Progenitor cell of endocrine pancreas (in vitro differentiated cells): Measurements from ENCODE around the gene SCGB2A2. TPM values are rescaled to one million over a fixed set of nuclear protein-coding genes. Genes with fewer than 3 reads are reported as not detected.

Source experiments
- DNase-seq: peaks from one replicate; pipeline ENCODE4 v3.0.0; 2021; ENCODE audit warnings: low spot score; ENCODE audit not compliant: unreplicated experiment
- H3K27ac Mint-ChIP-seq: 2 replicates; pipeline ENCODE4 v1.8.0; 2021; ENCODE audit warnings: mild to moderate bottlenecking, moderate library complexity, mixed read lengths
- H3K27me3 Mint-ChIP-seq: 2 replicates; pipeline ENCODE4 v1.8.0; 2021; ENCODE audit warnings: mixed read lengths
- H3K36me3 Mint-ChIP-seq: 2 replicates; pipeline ENCODE4 v1.8.0; 2022; ENCODE audit warnings: mixed read lengths; ENCODE audit not compliant: insufficient read depth
- H3K4me1 Mint-ChIP-seq: 2 replicates; pipeline ENCODE4 v1.8.0; 2021; ENCODE audit warnings: low read depth, mixed read lengths
- H3K4me3 Mint-ChIP-seq: 2 replicates; pipeline ENCODE4 v1.8.0; 2021; ENCODE audit warnings: low read depth, mild to moderate bottlenecking, moderate library complexity, mixed read lengths
- H3K9me3 Mint-ChIP-seq: 2 replicates; pipeline ENCODE4 v1.8.0; 2021; ENCODE audit warnings: low read depth, mixed read lengths
- long read RNA-seq: library from polyadenylated mRNA; unstranded; transcript quantifications from one replicate; pipeline ENCODE4 v2.0.0, GENCODE V29; 2020
- total RNA-seq: library from RNA; stranded (reverse); gene quantifications from 2 replicates; pipeline ENCODE4 v1.2.1, GENCODE V29; 2021
- TF ChIP-seq, protein P1 (sequence below): fragments of 200-600 bp; sonication (generic); IDR thresholded peaks from one replicate; pipeline ENCODE4 v1.5.0; 2021; ENCODE audit warnings: antibody characterized with exemption, mild to moderate bottlenecking; ENCODE audit not compliant: unreplicated experiment

The SCGB2A2 gene
- total RNA-seq: not detected in 2 replicates
- long read RNA-seq: 0 reads

DNA sequence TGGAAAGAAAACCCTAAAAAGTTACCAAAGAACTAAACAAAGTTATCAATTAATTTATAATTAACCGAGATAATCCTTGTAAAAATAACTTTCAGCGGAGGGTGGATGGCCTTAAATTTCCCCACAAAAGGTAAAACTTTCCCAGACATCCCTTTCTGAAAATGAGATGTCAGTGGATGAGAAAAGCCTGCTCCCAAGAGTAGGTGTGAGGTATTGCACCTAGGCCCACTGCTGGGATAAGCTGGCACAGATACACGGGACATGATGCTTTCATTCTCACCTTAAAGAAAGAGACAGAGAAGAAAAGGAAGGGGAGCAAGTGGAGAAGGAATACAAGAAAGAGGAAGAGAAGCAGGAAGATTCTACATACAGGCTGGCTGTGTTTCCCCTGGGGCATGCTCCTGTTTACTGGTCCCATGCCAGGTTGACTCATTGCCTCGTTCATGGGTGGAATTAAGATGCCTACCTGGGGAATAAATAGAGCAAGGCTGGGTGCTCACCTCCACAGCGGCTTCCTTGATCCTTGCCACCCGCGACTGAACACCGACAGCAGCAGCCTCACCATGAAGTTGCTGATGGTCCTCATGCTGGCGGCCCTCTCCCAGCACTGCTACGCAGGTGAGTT is at the start of gene SCGB2A2:
Gene SCGB2A2 (plus strand): TSS at position 505 of the 625 bp plus-strand sequence. CDS start 59 bp downstream, at position 564.
- Mint-ChIP-seq H3K9me3 (no peaks in the 10 kb centered on the region), H3K4me1 (no peaks in the 10 kb centered on the region), H3K36me3 (no peaks in the 10 kb centered on the region), H3K4me3 (no peak within 1 kb of the TSS), H3K27ac (no peak within 1 kb of the TSS), H3K27me3 (peaks cover 31% of the 10 kb centered on the region)
- no peak for DNase-seq
- TF ChIP-seq, protein P1, sequence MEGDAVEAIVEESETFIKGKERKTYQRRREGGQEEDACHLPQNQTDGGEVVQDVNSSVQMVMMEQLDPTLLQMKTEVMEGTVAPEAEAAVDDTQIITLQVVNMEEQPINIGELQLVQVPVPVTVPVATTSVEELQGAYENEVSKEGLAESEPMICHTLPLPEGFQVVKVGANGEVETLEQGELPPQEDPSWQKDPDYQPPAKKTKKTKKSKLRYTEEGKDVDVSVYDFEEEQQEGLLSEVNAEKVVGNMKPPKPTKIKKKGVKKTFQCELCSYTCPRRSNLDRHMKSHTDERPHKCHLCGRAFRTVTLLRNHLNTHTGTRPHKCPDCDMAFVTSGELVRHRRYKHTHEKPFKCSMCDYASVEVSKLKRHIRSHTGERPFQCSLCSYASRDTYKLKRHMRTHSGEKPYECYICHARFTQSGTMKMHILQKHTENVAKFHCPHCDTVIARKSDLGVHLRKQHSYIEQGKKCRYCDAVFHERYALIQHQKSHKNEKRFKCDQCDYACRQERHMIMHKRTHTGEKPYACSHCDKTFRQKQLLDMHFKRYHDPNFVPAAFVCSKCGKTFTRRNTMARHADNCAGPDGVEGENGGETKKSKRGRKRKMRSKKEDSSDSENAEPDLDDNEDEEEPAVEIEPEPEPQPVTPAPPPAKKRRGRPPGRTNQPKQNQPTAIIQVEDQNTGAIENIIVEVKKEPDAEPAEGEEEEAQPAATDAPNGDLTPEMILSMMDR: peak; percentile 36

DNA sequence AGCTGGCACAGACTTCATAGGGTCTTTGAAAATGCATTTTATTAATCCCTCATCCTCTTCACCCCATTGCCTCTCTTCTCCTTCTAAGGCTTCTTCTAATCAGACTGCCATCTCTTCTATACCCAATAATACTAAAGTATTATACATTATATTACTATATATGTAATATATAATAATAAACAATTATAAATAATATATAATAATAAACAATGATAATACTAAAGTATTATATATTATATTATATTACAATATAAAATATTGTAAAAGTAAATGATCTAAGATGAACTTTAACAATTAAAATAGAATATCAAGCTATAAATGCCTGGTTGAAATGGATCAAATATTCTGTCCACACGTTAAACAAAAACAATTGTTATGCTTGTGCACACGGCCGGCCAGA is 48.5 kb upstream of the SCGB2A2 start:
- TF ChIP-seq, protein P1: no peak
- peaks cover 7% of the 10 kb centered on the region for H3K4me1 Mint-ChIP-seq
- no peaks in the 10 kb centered on the region for H3K27me3 Mint-ChIP-seq
- no peak overlapping the region for H3K27ac Mint-ChIP-seq
- peaks cover 20% of the 10 kb centered on the region for H3K9me3 Mint-ChIP-seq
- no peak overlapping the region for H3K4me3 Mint-ChIP-seq
- no peaks in the 10 kb centered on the region for H3K36me3 Mint-ChIP-seq
- no peak for DNase-seq

DNA sequence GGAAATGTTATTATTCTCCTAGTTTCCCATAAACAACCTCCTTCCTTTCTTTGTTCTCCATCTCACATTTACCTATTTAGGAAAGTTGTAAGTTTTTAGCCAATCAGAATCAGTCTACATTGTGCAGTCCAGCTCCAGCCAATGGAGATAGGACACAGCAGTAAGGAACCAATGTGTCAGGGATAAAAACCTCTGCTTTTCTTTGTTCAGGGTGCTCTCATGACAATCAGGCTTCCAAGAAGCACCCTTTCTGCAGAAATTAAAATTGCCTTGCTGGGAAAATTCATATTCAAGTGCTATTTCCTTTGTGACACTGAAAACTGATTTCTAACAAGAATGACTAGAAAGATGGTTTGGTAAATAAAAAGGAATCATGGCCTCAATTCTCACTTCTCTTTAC is 46.9 kb upstream of the SCGB2A2 start:
- Mint-ChIP-seq H3K4me1 (no peaks in the 10 kb centered on the region), H3K27ac (no peak overlapping the region), H3K36me3 (no peaks in the 10 kb centered on the region), H3K9me3 (peaks cover 20% of the 10 kb centered on the region), H3K27me3 (no peaks in the 10 kb centered on the region), H3K4me3 (no peak overlapping the region)
- DNase-seq: no peak
- TF ChIP-seq, protein P1: no peak

DNA sequence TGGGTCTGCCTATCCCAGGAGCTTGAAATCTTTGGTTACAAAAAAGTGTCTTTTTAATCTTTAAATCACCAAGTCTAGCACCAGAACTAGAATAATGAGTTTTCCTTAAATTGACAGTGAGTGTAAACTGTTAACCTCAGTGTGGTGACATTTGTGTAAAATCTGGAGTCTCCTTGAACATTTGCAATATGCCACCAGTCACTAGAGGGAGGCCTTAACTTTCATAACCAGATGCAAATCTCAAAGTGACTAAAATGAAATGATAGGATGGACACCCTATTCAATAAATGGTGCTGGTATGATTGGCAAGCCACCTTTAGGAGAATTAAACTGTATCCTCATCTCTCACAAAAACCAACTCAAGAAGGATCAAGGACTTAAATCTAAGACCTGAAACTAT is 36.2 kb upstream of the SCGB2A2 start:
- TF ChIP-seq, protein P1: no peak
- peaks cover 43% of the 10 kb centered on the region for H3K27me3 Mint-ChIP-seq
- DNase-seq: no peak
- no peaks in the 10 kb centered on the region for H3K9me3 Mint-ChIP-seq
- no peak overlapping the region for H3K27ac Mint-ChIP-seq
- no peak overlapping the region for H3K4me3 Mint-ChIP-seq
- H3K4me1 Mint-ChIP-seq: no peaks in the 10 kb centered on the region
- H3K36me3 Mint-ChIP-seq: no peaks in the 10 kb centered on the region

DNA sequence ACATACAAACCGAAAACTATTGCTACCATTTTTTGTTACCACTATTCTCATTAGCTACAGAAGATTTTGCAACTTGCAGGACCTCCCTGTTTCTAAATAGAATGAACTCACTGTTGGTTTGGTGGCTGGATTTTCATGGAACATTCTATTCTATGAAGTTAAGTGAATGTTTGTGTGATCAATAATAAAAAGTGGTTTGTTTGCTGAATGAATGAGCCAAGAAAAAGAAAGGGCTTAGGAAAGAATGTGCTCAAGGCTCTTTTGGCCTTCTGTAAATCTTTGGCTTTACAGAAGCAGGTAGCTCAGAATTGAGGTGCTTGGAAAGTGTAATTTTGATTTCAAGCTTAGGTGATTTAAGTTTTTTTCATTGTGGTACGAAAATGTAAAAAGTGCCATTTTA is 33.8 kb upstream of the SCGB2A2 start:
- Mint-ChIP-seq H3K27ac (no peak overlapping the region), H3K4me1 (no peaks in the 10 kb centered on the region), H3K27me3 (peaks cover 50% of the 10 kb centered on the region), H3K9me3 (no peaks in the 10 kb centered on the region), H3K4me3 (no peak overlapping the region), H3K36me3 (no peaks in the 10 kb centered on the region)
- TF ChIP-seq, protein P1: no peak
- no peak for DNase-seq
